ENCODE results near the gene LRIT1.

DNA sequence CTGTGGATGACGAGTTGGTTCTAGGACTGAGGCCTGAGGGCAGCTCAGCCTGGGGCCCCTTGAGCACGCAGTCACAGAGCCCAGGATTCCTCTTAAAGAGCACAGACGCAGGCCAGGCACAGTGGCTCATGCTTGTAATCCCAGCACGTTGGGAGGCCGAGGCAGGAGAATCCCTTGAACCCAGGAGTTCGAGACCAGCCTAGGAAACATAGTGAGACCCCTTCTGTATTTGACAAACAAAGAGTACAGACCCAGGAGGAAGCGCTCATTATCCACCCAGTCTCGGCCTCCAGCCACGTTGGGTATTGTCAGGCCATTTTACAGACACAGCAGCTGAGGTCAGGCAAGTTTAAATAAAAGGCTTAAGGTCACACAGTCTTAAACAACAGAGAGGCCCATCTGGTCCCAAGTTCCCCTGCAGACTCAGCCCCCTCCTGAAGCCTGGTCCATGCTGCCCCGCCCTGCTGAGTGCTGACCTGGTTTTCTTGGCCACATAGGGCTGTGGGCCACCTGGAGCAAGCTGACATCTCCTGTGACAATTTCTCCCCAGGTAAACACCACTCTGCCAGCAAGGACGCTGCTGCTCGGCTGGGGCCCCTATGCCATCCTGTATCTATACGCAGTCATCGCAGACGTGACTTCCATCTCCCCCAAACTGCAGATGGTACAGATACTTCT, 16.1 kb upstream of the LRIT1 start:
- TF ChIP-seq EZH2phosphoT487 (IDR thresholded peaks at IDR 0.05; ENCODE audit: insufficient read depth, low read depth), result no peak
- TF ChIP-seq EZH2 (IDR thresholded peaks at IDR 0.05; ENCODE audit: insufficient read depth, poor library complexity, severe bottlenecking), result no peak

Data from GM23248 (cell line).